Natural killer cell (primary cell): ENCODE data around the gene CAPN9. TPM values are rescaled to one million over a fixed set of nuclear protein-coding genes. Genes with fewer than 3 reads are reported as not detected.

Source experiments
- ATAC-seq, 3 donors: fragments of 150-1000 bp in 2 of 3; fragments of 200-7000 bp in 1 of 3; cut with Tn5 transposase; 1 replicate in 1 of 3; 2 replicates in 2 of 3; pipeline ENCODE4 v1.10.0; 2021; ENCODE audit warnings: mild to moderate bottlenecking in 2 of 3, moderate library complexity in 2 of 3
- DNase-seq, 2 donors: peaks; one replicate each; pipeline versions ENCODE4 v3.0.0 to v3.0.0-alpha.2; 2013 to 2021; ENCODE audit warnings: mixed read lengths in 1 of 2
- H3K27ac ChIP-seq: one replicate; pipeline ENCODE4 v1.5.1; 2013; ENCODE audit warnings: mild to moderate bottlenecking, low read length
- H3K27me3 ChIP-seq: one replicate; pipeline ENCODE4 v1.6.1; 2013; ENCODE audit warnings: low read length; ENCODE audit not compliant: control insufficient read depth, insufficient read depth
- H3K36me3 ChIP-seq: one replicate; pipeline ENCODE4 v1.6.1; 2013; ENCODE audit warnings: low read length; ENCODE audit not compliant: control insufficient read depth, insufficient read depth
- H3K4me1 ChIP-seq: one replicate; pipeline ENCODE4 v1.6.1; 2013; ENCODE audit warnings: low read length; ENCODE audit not compliant: control insufficient read depth, insufficient read depth
- H3K4me3 ChIP-seq: one replicate; pipeline ENCODE4 v1.5.1; 2013; ENCODE audit warnings: low read length
- H3K9me3 ChIP-seq: one replicate; pipeline ENCODE4 v1.6.1; 2013; ENCODE audit warnings: low read length; ENCODE audit not compliant: control insufficient read depth, insufficient read depth
- H3K27ac Mint-ChIP-seq, 2 donors: one replicate each; pipeline ENCODE4 v1.8.0; 2022; ENCODE audit warnings: mild to moderate bottlenecking in 2 of 2, mixed read lengths in 2 of 2, moderate library complexity in 1 of 2
- H3K27me3 Mint-ChIP-seq, 2 donors: one replicate each; pipeline ENCODE4 v1.8.0; 2022; ENCODE audit warnings: low read depth in 2 of 2, mixed read lengths in 2 of 2
- H3K36me3 Mint-ChIP-seq: one replicate; pipeline ENCODE4 v1.8.0; 2022; ENCODE audit warnings: mixed read lengths
- H3K4me1 Mint-ChIP-seq, 2 donors: one replicate each; pipeline ENCODE4 v1.8.0; 2022; ENCODE audit warnings: mixed read lengths in 2 of 2
- H3K4me3 Mint-ChIP-seq: one replicate; pipeline ENCODE4 v1.8.0; 2022; ENCODE audit warnings: mild to moderate bottlenecking, moderate library complexity, mixed read lengths
- H3K9me3 Mint-ChIP-seq, 2 donors: one replicate each; pipeline ENCODE4 v1.8.0; 2022; ENCODE audit warnings: mixed read lengths in 2 of 2
- WGBS: methylation state at CpG from one replicate; pipeline ENCODE4 v1.1.7; 2013; ENCODE audit warnings: missing lambda C conversion rate; ENCODE audit not compliant: insufficient coverage; 5-methylcytosine and 5-hydroxymethylcytosine counted together
- intact Hi-C: fragments of 100-400 bp; cut with micrococcal nuclease; formaldehyde crosslinking; loops from one replicate; pipeline ENCODE4 v1.14.2; 2022
- total RNA-seq, 4 donors: library from RNA; stranded (reverse); fragments of 120-200 nt in 1 of 4; gene quantifications; one replicate each; pipeline versions ENCODE4 v1.2.3 to v1.2.4, GENCODE V29; 2013 to 2022
- TF ChIP-seq, protein P1 (sequence below): fragments of 200-600 bp; IDR thresholded peaks from one replicate; pipeline ENCODE4 v1.8.0; 2022; ENCODE audit warnings: antibody characterized with exemption

CAPN9 gene
- total RNA-seq, 3 donors from 2014 or later (not counting 1 experiment from before 2014, with no cell fraction given): not detected

DNA sequence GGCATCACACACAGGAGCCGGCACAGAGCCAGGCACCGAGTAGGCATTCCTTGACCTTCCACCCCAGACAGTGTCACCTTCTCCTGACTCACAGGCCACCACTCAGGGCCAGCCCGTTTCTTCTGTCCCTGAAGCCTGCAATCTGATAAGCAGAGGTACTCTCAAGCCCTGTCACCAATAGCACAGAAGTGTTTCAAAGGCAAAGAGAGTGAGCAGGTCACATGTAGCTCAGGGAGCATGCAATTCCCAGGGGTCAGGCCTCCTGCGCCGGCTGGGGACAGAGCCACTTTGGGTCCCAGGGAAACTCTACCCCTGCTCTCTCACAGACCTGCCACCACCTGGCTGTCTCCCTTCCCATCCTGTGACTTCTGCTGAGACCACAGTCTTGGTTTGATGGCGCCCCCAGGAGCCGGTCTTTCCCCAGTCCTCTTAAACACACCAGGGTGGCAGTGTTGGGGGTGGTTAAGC is 13.2 kb downstream of the CAPN9 start:
- no peaks in the 10 kb centered on the region for H3K4me1 Mint-ChIP-seq
- no peaks in the 10 kb centered on the region for H3K36me3 Mint-ChIP-seq
- Histone ChIP-seq H3K27ac (no peak overlapping the region), H3K27me3 (no peaks in the 10 kb centered on the region), H3K4me3 (no peak overlapping the region), H3K4me1 (no peaks in the 10 kb centered on the region), H3K9me3 (no peaks in the 10 kb centered on the region), H3K36me3 (no peaks in the 10 kb centered on the region)
- no peak overlapping the region for H3K27ac Mint-ChIP-seq
- DNase-seq: no peak
- H3K4me3 Mint-ChIP-seq: no peak overlapping the region
- TF ChIP-seq, protein P1, sequence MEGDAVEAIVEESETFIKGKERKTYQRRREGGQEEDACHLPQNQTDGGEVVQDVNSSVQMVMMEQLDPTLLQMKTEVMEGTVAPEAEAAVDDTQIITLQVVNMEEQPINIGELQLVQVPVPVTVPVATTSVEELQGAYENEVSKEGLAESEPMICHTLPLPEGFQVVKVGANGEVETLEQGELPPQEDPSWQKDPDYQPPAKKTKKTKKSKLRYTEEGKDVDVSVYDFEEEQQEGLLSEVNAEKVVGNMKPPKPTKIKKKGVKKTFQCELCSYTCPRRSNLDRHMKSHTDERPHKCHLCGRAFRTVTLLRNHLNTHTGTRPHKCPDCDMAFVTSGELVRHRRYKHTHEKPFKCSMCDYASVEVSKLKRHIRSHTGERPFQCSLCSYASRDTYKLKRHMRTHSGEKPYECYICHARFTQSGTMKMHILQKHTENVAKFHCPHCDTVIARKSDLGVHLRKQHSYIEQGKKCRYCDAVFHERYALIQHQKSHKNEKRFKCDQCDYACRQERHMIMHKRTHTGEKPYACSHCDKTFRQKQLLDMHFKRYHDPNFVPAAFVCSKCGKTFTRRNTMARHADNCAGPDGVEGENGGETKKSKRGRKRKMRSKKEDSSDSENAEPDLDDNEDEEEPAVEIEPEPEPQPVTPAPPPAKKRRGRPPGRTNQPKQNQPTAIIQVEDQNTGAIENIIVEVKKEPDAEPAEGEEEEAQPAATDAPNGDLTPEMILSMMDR: no peak
- intact Hi-C loops: no loop called here
- no peaks in the 10 kb centered on the region for H3K9me3 Mint-ChIP-seq
- H3K27me3 Mint-ChIP-seq: peaks cover 0 to 5% of the 10 kb centered on the region in 2 donors
- WGBS: 82% methylated on average over 6 of the region's 7 CpGs
- no peak for ATAC-seq

DNA sequence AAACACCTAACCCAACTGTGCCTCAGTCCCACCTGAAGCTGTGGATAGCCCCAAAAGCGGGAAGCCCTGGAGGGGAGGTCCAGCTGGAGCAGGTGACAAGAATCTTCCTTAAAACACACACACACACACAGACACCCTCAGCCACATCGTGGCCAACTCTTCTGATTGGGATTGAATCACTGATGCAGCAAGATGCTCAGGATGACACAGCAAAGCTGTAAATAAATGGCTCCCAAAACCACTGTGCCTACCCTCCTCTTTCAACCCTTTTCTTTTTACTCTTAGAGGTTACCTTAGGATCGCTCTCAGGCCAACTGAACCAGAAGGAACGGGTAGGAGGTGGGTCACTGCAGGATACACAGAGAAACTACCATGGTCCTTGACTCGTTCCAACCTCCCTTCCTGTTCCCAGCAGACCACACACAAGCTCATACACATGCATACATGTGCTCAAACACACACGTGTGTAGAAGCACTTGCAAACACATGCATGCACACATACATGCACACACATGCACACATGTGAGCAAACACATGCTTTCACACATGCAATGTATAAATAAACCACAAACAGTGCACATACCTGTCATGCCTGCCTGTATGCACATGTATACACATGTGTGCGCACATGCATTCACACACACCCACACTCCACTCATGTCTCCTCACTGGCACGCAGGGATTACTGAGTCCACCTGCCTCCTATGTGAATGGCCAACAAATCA is 14.4 kb downstream of the CAPN9 start:
- intact Hi-C loops: no loop called here
- H3K4me1 ChIP-seq: no peaks in the 10 kb centered on the region
- H3K4me3 ChIP-seq: no peak overlapping the region
- ATAC-seq (no peak), DNase-seq (no peak)
- Mint-ChIP-seq H3K9me3 (no peaks in the 10 kb centered on the region), H3K36me3 (no peaks in the 10 kb centered on the region), H3K27me3 (peaks cover 0 to 7% of the 10 kb centered on the region in 2 donors), H3K4me1 (no peaks in the 10 kb centered on the region), H3K4me3 (no peak overlapping the region), H3K27ac (no peak overlapping the region)
- TF ChIP-seq, protein P1: no peak
- WGBS: 80% methylated on average over 8 of the region's 8 CpGs
- H3K27me3 ChIP-seq: no peaks in the 10 kb centered on the region
- no peaks in the 10 kb centered on the region for H3K36me3 ChIP-seq
- H3K9me3 ChIP-seq: no peaks in the 10 kb centered on the region
- H3K27ac ChIP-seq: no peak overlapping the region

DNA sequence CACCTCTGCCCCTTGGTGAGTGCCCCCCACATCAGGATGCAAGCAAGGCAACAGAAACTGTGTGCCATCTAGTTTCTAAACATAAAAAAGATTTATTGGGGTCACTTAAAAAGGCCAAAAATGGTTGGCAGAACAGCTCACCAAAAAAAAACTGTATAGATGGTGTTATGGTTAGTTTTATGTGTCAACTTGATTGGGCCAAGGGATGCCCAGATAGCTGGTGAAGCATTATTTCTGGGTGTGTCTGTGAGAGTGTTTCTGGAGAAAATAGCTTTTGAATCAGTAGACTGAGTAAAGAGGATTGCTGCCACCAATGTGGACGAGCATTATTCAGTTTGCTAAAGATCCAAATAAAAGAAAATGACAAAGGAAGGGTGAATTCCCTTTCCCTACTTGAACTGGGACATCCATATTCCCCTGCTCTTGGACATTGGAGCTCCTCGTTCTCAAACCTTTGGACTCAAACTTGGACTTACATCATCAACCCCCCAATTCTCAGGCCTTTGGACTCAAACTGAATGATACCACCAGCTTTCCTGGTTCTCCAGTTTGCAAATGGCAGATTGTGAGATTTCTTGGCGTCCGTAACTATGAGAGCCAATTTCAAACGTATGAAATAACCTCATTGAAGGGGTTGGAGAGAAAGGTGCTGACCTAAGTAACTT is 16.9 kb downstream of the CAPN9 start:
- no peak overlapping the region for H3K27ac ChIP-seq
- 85% methylated on average over 5 of the region's 5 CpGs for WGBS
- no peaks in the 10 kb centered on the region for H3K36me3 ChIP-seq
- ATAC-seq: no peak
- no peak overlapping the region for H3K4me3 Mint-ChIP-seq
- H3K9me3 ChIP-seq: no peaks in the 10 kb centered on the region
- H3K36me3 Mint-ChIP-seq: no peaks in the 10 kb centered on the region
- no peak overlapping the region for H3K4me3 ChIP-seq
- no peak overlapping the region for H3K27ac Mint-ChIP-seq
- no peak for DNase-seq
- H3K27me3 ChIP-seq: no peaks in the 10 kb centered on the region
- no peaks in the 10 kb centered on the region for H3K9me3 Mint-ChIP-seq
- H3K4me1 ChIP-seq: no peaks in the 10 kb centered on the region
- peaks cover 0 to 8% of the 10 kb centered on the region in 2 donors for H3K27me3 Mint-ChIP-seq
- TF ChIP-seq, protein P1: no peak
- intact Hi-C loops: no loop called here
- H3K4me1 Mint-ChIP-seq: no peaks in the 10 kb centered on the region
